Neural progenitor cell (in vitro differentiated cells): ENCODE measurements around the gene LSMEM2. TPM values are rescaled to one million over a fixed set of nuclear protein-coding genes. Genes with fewer than 3 reads are reported as not detected.
A peak's percentile ranks its signal among the peaks of the same experiment; 100 is the strongest.

Experiments
- DNase-seq: peaks from one replicate; pipeline ENCODE4 v3.0.0-alpha.2; 2016; ENCODE audit warnings: low spot score
- H2AFZ ChIP-seq: fragments of 200-600 bp; sonication (generic); replicated peaks from 2 replicates; pipeline ENCODE4 v1.6.1; 2016; ENCODE audit warnings: antibody characterized with exemption
- H3F3A ChIP-seq: fragments of 200-600 bp; sonication (generic); 2 replicates; pipeline ENCODE4 v1.6.1; 2016; ENCODE audit warnings: antibody characterized with exemption, low read depth
- H3K27ac ChIP-seq: fragments of 200-600 bp; sonication (generic); 2 replicates; pipeline ENCODE4 v1.5.1; 2016; ENCODE audit warnings: mild to moderate bottlenecking
- H3K27me3 ChIP-seq: fragments of 200-600 bp; sonication (generic); 2 replicates; pipeline ENCODE4 v1.6.1; 2016; ENCODE audit warnings: mild to moderate bottlenecking, moderate library complexity
- H3K36me3 ChIP-seq: fragments of 200-600 bp; sonication (generic); 2 replicates; pipeline ENCODE4 v1.5.1; 2016
- H3K4me1 ChIP-seq: fragments of 200-600 bp; sonication (generic); 2 replicates; pipeline ENCODE4 v1.6.1; 2016; ENCODE audit warnings: mixed run types
- H3K4me2 ChIP-seq: fragments of 200-600 bp; sonication (generic); 2 replicates; pipeline ENCODE4 v1.6.1; 2016
- H3K4me3 ChIP-seq: fragments of 200-600 bp; sonication (generic); 2 replicates; pipeline ENCODE4 v1.5.1; 2016
- H3K79me2 ChIP-seq: fragments of 200-600 bp; sonication (generic); 2 replicates; pipeline ENCODE4 v1.6.1; 2016; ENCODE audit warnings: low read depth
- H3K9ac ChIP-seq: fragments of 200-600 bp; sonication (generic); 2 replicates; pipeline ENCODE4 v1.6.1; 2016
- H3K9me3 ChIP-seq: fragments of 200-600 bp; sonication (generic); 2 replicates; pipeline ENCODE4 v1.5.1; 2016; ENCODE audit warnings: low read depth
- H4K20me1 ChIP-seq: fragments of 200-600 bp; sonication (generic); 2 replicates; pipeline ENCODE4 v1.6.1; 2016; ENCODE audit warnings: low read depth
- H3K27ac Mint-ChIP-seq: 3 replicates; pipeline ENCODE4 v1.8.0; 2021; ENCODE audit warnings: mixed read lengths
- H3K27me3 Mint-ChIP-seq: 2 replicates; pipeline ENCODE4 v1.8.0; 2022; ENCODE audit warnings: low read depth, mild to moderate bottlenecking, inconsistent platforms, moderate library complexity, mixed read lengths; ENCODE audit not compliant: insufficient read depth
- H3K36me3 Mint-ChIP-seq: 3 replicates; pipeline ENCODE4 v1.8.0; 2021; ENCODE audit warnings: mixed read lengths
- H3K4me1 Mint-ChIP-seq: 3 replicates; pipeline ENCODE4 v1.8.0; 2021; ENCODE audit warnings: mixed read lengths
- H3K4me3 Mint-ChIP-seq: 3 replicates; pipeline ENCODE4 v1.8.0; 2021; ENCODE audit warnings: mild to moderate bottlenecking, moderate library complexity, mixed read lengths
- H3K9me3 Mint-ChIP-seq: 3 replicates; pipeline ENCODE4 v1.8.0; 2020; ENCODE audit warnings: mixed read lengths
- CTCF ChIP-seq: fragments of 200-600 bp; sonication (generic); IDR thresholded peaks from 2 replicates; pipeline ENCODE4 v1.5.1; 2017; ENCODE audit warnings: antibody characterized with exemption, mild to moderate bottlenecking
- EZH2 ChIP-seq: fragments of 200-600 bp; sonication (generic); IDR thresholded peaks from 2 replicates; pipeline ENCODE4 v1.6.1; 2017; ENCODE audit warnings: antibody characterized with exemption, mild to moderate bottlenecking, moderate library complexity
- EZH2phosphoT487 ChIP-seq: fragments of 200-600 bp; sonication (generic); IDR thresholded peaks from 2 replicates; pipeline ENCODE4 v1.6.1; 2017; ENCODE audit warnings: antibody characterized with exemption
- total RNA-seq: library from RNA; depleted of rRNA; stranded (reverse); fragments of >200 nt; gene quantifications from 2 replicates; pipeline ENCODE4 v1.2.3, GENCODE V29; 2015; ENCODE audit warnings: low replicate concordance

LSMEM2 gene
- total RNA-seq, 1 donor from 2014 or later = not detected

- Mint-ChIP-seq H3K4me1 (peaks cover 17% of the 10 kb centered on the region), H3K4me3 (no peak overlapping the region), H3K27ac (no peak overlapping the region), H3K27me3 (peaks cover 9% of the 10 kb centered on the region), H3K9me3 (no peaks in the 10 kb centered on the region), H3K36me3 (peaks cover 2% of the 10 kb centered on the region)
- H3K4me3 ChIP-seq = no peak overlapping the region
- TF ChIP-seq EZH2phosphoT487 (no peak), EZH2 (no peak), CTCF (no peak)
- no peaks in the 10 kb centered on the region for H4K20me1 ChIP-seq
- no peaks in the 10 kb centered on the region for H3K36me3 ChIP-seq
- no peak overlapping the region for H2AFZ ChIP-seq
- no peak overlapping the region for H3K4me2 ChIP-seq
- H3K9me3 ChIP-seq = no peaks in the 10 kb centered on the region
- no peaks in the 10 kb centered on the region for H3K27me3 ChIP-seq
- peaks cover 12% of the 10 kb centered on the region for H3K79me2 ChIP-seq
- peaks cover 4% of the 10 kb centered on the region for H3F3A ChIP-seq
- H3K27ac ChIP-seq = no peak overlapping the region
- DNase-seq = no peak
- no peak overlapping the region for H3K9ac ChIP-seq
- H3K4me1 ChIP-seq = peaks cover 13% of the 10 kb centered on the region
Measured at GRCh38 chr3:50289130-50289529, 10.2 kb downstream of the LSMEM2 start.

GRCh38 chr3:50290161-50290641, 11.3 kb downstream of the LSMEM2 start:
- H3K27me3 Mint-ChIP-seq = peaks cover 9% of the 10 kb centered on the region
- peaks cover 2% of the 10 kb centered on the region for H3K36me3 Mint-ChIP-seq
- H3K4me1 Mint-ChIP-seq = peaks cover 17% of the 10 kb centered on the region
- no peak overlapping the region for H3K27ac Mint-ChIP-seq
- Histone ChIP-seq H4K20me1 (no peaks in the 10 kb centered on the region), H3K27me3 (no peaks in the 10 kb centered on the region), H3K27ac (no peak overlapping the region), H2AFZ (no peak overlapping the region), H3K9ac (no peak overlapping the region), H3K9me3 (no peaks in the 10 kb centered on the region), H3F3A (peaks cover 4% of the 10 kb centered on the region), H3K4me1 (peaks cover 13% of the 10 kb centered on the region), H3K4me2 (no peak overlapping the region), H3K79me2 (peaks cover 12% of the 10 kb centered on the region), H3K4me3 (no peak overlapping the region), H3K36me3 (no peaks in the 10 kb centered on the region)
- TF ChIP-seq EZH2 = no peak
- no peak for TF ChIP-seq CTCF
- TF ChIP-seq EZH2phosphoT487 = no peak
- peak overlapping the region; percentile 57 for H3K4me3 Mint-ChIP-seq
- DNase-seq = no peak
- H3K9me3 Mint-ChIP-seq = no peaks in the 10 kb centered on the region

DNA sequence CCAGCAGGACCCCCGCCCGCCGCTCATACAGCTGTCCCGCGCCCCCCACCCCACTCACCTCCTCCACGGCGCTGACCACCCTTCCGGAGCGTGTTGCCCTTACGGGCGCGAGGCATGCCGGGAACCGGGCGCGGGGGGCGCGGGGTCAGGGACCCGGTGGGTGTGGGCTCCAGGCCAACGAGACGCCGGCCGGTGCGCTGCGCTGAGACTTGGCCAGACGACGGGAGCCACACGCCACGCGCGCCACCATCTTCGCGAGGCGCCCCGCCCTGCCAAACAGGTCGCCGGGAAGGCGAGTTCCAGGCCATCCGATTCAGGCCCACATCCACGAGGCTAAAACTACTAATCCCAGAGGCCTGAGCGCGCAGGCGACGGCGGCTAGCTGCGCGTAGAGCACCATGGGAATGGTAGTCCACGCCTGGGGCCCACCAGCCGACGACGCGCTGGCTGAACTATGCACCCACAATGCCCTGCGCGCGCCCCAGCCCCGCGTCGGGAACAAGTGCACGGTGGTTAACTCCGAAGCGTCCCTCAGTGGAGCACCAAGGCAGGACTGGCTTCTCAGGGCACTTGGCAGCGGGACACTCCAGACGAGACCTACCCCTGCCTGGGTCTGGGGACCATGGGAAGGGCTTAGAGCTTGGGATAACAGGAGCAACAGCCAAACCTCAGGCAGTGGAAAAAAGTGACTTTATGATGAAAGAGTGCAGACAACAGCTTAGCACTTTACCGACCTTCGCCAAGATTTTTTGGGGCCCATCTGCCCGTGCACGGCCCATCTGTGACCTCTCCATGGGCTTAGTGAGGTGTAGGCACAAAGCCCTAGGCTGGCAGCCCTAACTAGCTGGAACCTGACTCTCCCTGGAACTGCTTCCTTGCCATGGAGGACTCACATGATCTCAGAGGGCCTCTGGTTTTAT, 13.5 kb downstream of the LSMEM2 start, which contains the start of gene IFRD2:
IFRD2 (minus strand) TSS at position 271 of the 920 bp plus-strand sequence; CDS start at position 116, 155 bp downstream.
- TF ChIP-seq EZH2 (no peak), CTCF (no peak), EZH2phosphoT487 (no peak)
- no peaks in the 10 kb centered on the region for H3K36me3 ChIP-seq
- Mint-ChIP-seq H3K27ac (peak within 1 kb of the TSS; percentile 92), H3K4me3 (peak within 1 kb of the TSS; percentile 87), H3K4me1 (peaks cover 13% of the 10 kb centered on the region), H3K36me3 (peaks cover 3% of the 10 kb centered on the region), H3K9me3 (no peaks in the 10 kb centered on the region), H3K27me3 (peaks cover 12% of the 10 kb centered on the region)
- DNase-seq = peak; percentile 99
- no peaks in the 10 kb centered on the region for H4K20me1 ChIP-seq
- peaks cover 13% of the 10 kb centered on the region for H3K4me1 ChIP-seq
- H3K4me2 ChIP-seq = peak within 1 kb of the TSS; percentile 99
- peaks cover 12% of the 10 kb centered on the region for H3K79me2 ChIP-seq
- H3K9ac ChIP-seq = peak within 1 kb of the TSS; percentile 58
- peak within 1 kb of the TSS; percentile 77 for H3K4me3 ChIP-seq
- H2AFZ ChIP-seq = peak within 1 kb of the TSS; percentile 26
- H3F3A ChIP-seq = no peaks in the 10 kb centered on the region
- H3K27ac ChIP-seq = no peak within 1 kb of the TSS
- no peaks in the 10 kb centered on the region for H3K9me3 ChIP-seq
- H3K27me3 ChIP-seq = no peaks in the 10 kb centered on the region
